SK-N-SH (cell line): Measurements from ENCODE around the gene SLC25A46. TPM values are rescaled to one million over a fixed set of nuclear protein-coding genes. Genes with fewer than 3 reads are reported as not detected.
A peak's percentile ranks its signal among the peaks of the same experiment; 100 is the strongest.

ENCODE experiments used
- CTCF ChIA-PET: fragments of 300-600, 350-600 bp; formaldehyde crosslinking; extraction: SDS; loops from one replicate; lab custom pipeline; 2021; lab: Yijun Ruan, JAX
- POLR2A ChIA-PET: fragments of 350-600 bp; sonication (Branson Sonifier 250); formaldehyde crosslinking; extraction: SDS; loops from one replicate; lab custom pipeline; 2020; ENCODE audit warnings: antibody characterized with exemption, inconsistent platforms; lab: Yijun Ruan, JAX
- DNase-seq: peaks from one replicate; pipeline ENCODE4 v3.0.0; 2012
- H2AFZ ChIP-seq: fragments of 200-600 bp; sonication (generic); 2 replicates; pipeline ENCODE4 v1.8.1; 2016; ENCODE audit warnings: antibody characterized with exemption, mild to moderate bottlenecking, low read depth
- H3F3A ChIP-seq: fragments of 200-600 bp; sonication (generic); replicated peaks from 2 replicates; pipeline ENCODE3; 2016; ENCODE audit warnings: antibody characterized with exemption, mild to moderate bottlenecking; ENCODE audit not compliant: insufficient read depth
- H3K27ac ChIP-seq, 2 experiments: fragments of 200-500 bp in 1 of 2; fragments of 200-600 bp in 1 of 2; sonication (Bioruptor generic) in 1 of 2; sonication (generic), shearing (Covaris generic) in 1 of 2; 2 replicates each; pipeline versions ENCODE4 v1.5.1 to v1.6.1; 2014 to 2016; ENCODE audit warnings: low read depth in 2 of 2, inconsistent platforms in 1 of 2, low read length in 1 of 2, mild to moderate bottlenecking in 1 of 2, mixed read lengths in 1 of 2
- H3K27me3 ChIP-seq: fragments of 200-600 bp; sonication (generic), shearing (Covaris generic); 2 replicates; pipeline ENCODE4 v1.6.1; 2016; ENCODE audit warnings: mixed run types; ENCODE audit not compliant: insufficient read depth
- H3K36me3 ChIP-seq, 2 experiments: fragments of 200-500 bp in 1 of 2; fragments of 200-600 bp in 1 of 2; sonication (Bioruptor generic) in 1 of 2; sonication (generic) in 1 of 2; replicated peaks in 1 of 2; 2 replicates each; pipeline versions ENCODE3 to v1.5.1; 2014 to 2016; ENCODE audit warnings: low read length in 1 of 2, mild to moderate bottlenecking in 1 of 2; ENCODE audit not compliant: insufficient read depth in 2 of 2, control insufficient read depth in 1 of 2
- H3K4me1 ChIP-seq, 2 experiments: fragments of 200-500 bp in 1 of 2; fragments of 200-600 bp in 1 of 2; sonication (Bioruptor generic) in 1 of 2; sonication (generic), shearing (Covaris generic) in 1 of 2; 2 replicates each; pipeline versions ENCODE4 v1.5.1 to v1.6.1; 2014 to 2016; ENCODE audit warnings: low read depth in 1 of 2, low read length in 1 of 2, mixed run types in 1 of 2; ENCODE audit not compliant: insufficient read depth in 2 of 2, control insufficient read depth in 1 of 2
- H3K4me2 ChIP-seq: fragments of 200-600 bp; sonication (generic), shearing (Covaris generic); 2 replicates; pipeline ENCODE4 v1.6.1; 2017; ENCODE audit warnings: mixed run types
- H3K4me3 ChIP-seq, 2 experiments: fragments of 200-500 bp in 1 of 2; fragments of 200-600 bp in 1 of 2; sonication (Bioruptor generic) in 1 of 2; sonication (generic), shearing (Covaris generic) in 1 of 2; 2 replicates each; pipeline versions ENCODE4 v1.5.1 to v1.8.1; 2014 to 2016; ENCODE audit warnings: low read depth in 2 of 2, inconsistent platforms in 1 of 2, low read length in 1 of 2, mild to moderate bottlenecking in 1 of 2, mixed read lengths in 1 of 2, moderate library complexity in 1 of 2
- H3K79me2 ChIP-seq: fragments of 200-600 bp; sonication (generic); 2 replicates; pipeline ENCODE4 v1.8.1; 2017; ENCODE audit warnings: mild to moderate bottlenecking; ENCODE audit not compliant: insufficient read depth
- H3K9ac ChIP-seq: fragments of 200-600 bp; sonication (generic); 2 replicates; pipeline ENCODE4 v1.6.1; 2017; ENCODE audit warnings: mixed run types
- H3K9me2 ChIP-seq: fragments of 200-600 bp; sonication (generic); 2 replicates; pipeline ENCODE4 v1.6.1; 2017; ENCODE audit warnings: mixed run types
- H3K9me3 ChIP-seq: fragments of 200-600 bp; sonication (generic); 2 replicates; pipeline ENCODE4 v1.6.1; 2017; ENCODE audit warnings: mixed run types, mild to moderate bottlenecking, moderate library complexity
- H4K20me1 ChIP-seq: fragments of 200-600 bp; sonication (generic); 2 replicates; pipeline ENCODE4 v1.6.1; 2017; ENCODE audit warnings: mild to moderate bottlenecking, mixed run types; ENCODE audit not compliant: insufficient read depth
- FOXJ3 ChIP-seq: sonication (generic); formaldehyde crosslinking; IDR thresholded peaks from 2 replicates; pipeline ENCODE4 v1.5.1; 2020; ENCODE audit warnings: mild to moderate bottlenecking, missing genetic modification reagents
- FOXM1 ChIP-seq: IDR thresholded peaks from 2 replicates; pipeline ENCODE4 v1.4.0; 2012; ENCODE audit warnings: low read depth, mild to moderate bottlenecking
- GABPA ChIP-seq: IDR thresholded peaks from 2 replicates; pipeline ENCODE4 v1.4.0; 2012; ENCODE audit warnings: low read depth, mild to moderate bottlenecking
- GATA2 ChIP-seq: sonication (generic); formaldehyde crosslinking; IDR thresholded peaks from 2 replicates; pipeline ENCODE4 v1.5.0; 2020; ENCODE audit warnings: mild to moderate bottlenecking, missing genetic modification reagents
- JUND ChIP-seq: IDR thresholded peaks from 2 replicates; pipeline ENCODE4 v1.4.0; 2012
- NFIC ChIP-seq: IDR thresholded peaks from 2 replicates; pipeline ENCODE4 v1.4.0; 2012; ENCODE audit warnings: borderline replicate concordance
- RAD21 ChIP-seq: IDR thresholded peaks from 2 replicates; pipeline ENCODE4 v1.6.1; 2012; ENCODE audit warnings: mild to moderate bottlenecking, low read length
- RFX5 ChIP-seq: IDR thresholded peaks from 2 replicates; pipeline ENCODE4 v1.6.1; 2012; ENCODE audit warnings: mild to moderate bottlenecking, improper control_type of control experiment, low read length
- TAF1 ChIP-seq: IDR thresholded peaks from 2 replicates; pipeline ENCODE4 v1.6.1; 2012; ENCODE audit warnings: low read depth, mild to moderate bottlenecking, low read length, moderate library complexity, borderline replicate concordance
- TCF12 ChIP-seq: IDR thresholded peaks from 2 replicates; pipeline ENCODE4 v1.4.0; 2012
- TEAD4 ChIP-seq: IDR thresholded peaks from 2 replicates; pipeline ENCODE4 v1.4.0; 2012; ENCODE audit warnings: mild to moderate bottlenecking, borderline replicate concordance; ENCODE audit not compliant: insufficient read depth
- WGBS: methylation state at CpG from one replicate; pipeline ENCODE4 v1.1.6; 2017; ENCODE audit warnings: low lambda C conversion rate; 5-methylcytosine and 5-hydroxymethylcytosine counted together
- polyA plus RNA-seq, 3 experiments: library from polyadenylated mRNA; depleted of rRNA; stranded (reverse); fragments of >200 nt; gene quantifications; 2 replicates each; pipeline ENCODE4 v1.2.3, GENCODE V29; 2012
- TF ChIP-seq, protein P1 (sequence below): IDR thresholded peaks from 2 replicates; pipeline ENCODE4 v1.4.0; 2012; ENCODE audit warnings: low read depth, borderline replicate concordance
- TF ChIP-seq, protein P2 (sequence below): fragments of 150-350 bp; IDR thresholded peaks from 2 replicates; pipeline ENCODE4 v1.6.1; 2017; ENCODE audit warnings: antibody characterized with exemption, low read length, low read depth, borderline replicate concordance
- TF ChIP-seq, protein P3 (sequence below): IDR thresholded peaks from 2 replicates; pipeline ENCODE4 v1.4.0; 2012; ENCODE audit warnings: low read depth, borderline replicate concordance
- TF ChIP-seq, protein P4 (sequence below): IDR thresholded peaks from 2 replicates; pipeline ENCODE4 v1.6.1; 2012; ENCODE audit warnings: mild to moderate bottlenecking, low read depth, low read length, moderate library complexity

SLC25A46 gene
- polyA plus RNA-seq, 1 of the 3 experiments (the other 2 are of a cell fraction): 15.7 TPM

DNA sequence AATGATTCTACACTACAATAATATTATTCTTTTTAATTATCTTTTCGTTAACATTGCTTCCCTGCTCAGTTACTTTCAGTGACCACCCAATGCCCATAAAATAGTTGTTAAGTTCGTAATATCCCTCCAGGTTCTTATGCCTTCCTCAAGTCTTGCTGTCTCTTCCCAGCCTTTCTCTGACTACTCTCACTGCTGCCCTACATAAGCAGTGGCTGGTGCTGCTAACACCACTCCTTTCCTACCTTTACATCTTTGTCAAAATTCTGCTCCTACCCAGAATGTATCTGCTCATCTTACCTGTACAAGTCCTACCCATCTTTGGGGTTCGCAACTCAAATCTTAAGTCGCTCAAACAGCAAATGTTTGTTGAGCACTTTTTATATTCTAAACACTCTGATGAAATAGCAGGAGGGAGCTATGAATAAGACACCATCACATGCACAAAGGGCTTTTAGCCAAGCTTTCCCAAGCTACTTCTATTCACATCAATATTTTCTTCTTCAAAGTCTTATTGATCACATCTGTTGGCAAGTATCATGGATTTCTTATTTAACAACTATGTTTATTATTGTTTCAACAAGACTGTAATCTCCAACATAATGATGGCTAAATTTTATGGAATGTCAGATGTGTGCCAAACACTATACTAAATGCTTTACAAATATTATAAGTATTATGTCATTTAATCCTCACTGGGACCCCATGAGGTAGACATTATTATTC lies 29.5 kb downstream of the SLC25A46 start:
- CTCF ChIA-PET: interaction anchor here (2.5 kb wide), 1 partner anchor 12 kb away, joined by 15 read pairs; no protein-coding TSS in a partner anchor

DNA sequence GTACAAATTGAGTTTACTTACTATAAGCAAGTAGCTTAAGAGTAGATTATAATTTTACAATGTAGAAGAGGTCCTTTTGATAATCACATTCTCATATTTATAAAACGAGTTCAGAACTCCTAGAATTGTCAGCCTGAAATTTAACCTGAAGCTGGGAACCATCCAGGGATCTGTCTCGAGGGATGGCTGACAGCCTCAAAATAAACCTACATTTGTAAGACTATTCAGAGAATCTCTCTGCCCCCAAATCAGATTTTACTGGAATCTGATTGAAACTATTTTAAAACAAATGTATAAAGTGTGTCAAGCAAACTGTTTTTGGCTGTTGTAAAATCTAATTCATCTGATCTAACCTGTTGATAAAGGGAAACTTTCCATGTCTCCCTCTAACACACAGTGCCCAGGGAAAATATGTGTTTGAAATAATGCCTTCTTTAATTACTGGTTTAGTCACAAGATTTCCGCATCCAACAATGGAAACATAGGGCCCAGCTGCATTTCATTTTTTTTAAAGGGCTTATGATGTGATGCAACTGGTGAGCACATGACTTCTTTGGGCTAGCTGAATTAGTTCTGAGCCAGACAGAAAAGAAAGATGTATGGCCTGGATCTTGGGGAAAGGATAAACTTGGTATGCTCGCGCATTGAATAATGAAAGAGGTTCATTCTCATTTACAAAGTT lies 30.3 kb downstream of the SLC25A46 start:
- Histone ChIP-seq H3K9me2 (no peaks in the 10 kb centered on the region), H3F3A (no peaks in the 10 kb centered on the region), H3K9ac (no peak overlapping the region), H3K27me3 (no peaks in the 10 kb centered on the region), H3K4me1 (peaks cover 0 to 14% of the 10 kb centered on the region in 2 experiments; a peak in 1 of 4 replicates), H3K27ac (peak overlapping the region; percentile 60 to 72; a peak in 3 of 4 replicates), H3K4me3 (no peak overlapping the region), H3K4me2 (no peak overlapping the region), H3K79me2 (no peaks in the 10 kb centered on the region), H3K36me3 (peaks cover 0 to 6% of the 10 kb centered on the region in 2 experiments), H3K9me3 (no peaks in the 10 kb centered on the region; the same call in 1 of the 2 replicates), H2AFZ (0 out of 2 replicates have a peak overlapping the region, but pooled peaks have one; percentile 38), H4K20me1 (no peaks in the 10 kb centered on the region)
- POLR2A ChIA-PET: no interaction called here
- 46% methylated on average over 5 of the region's 5 CpGs for WGBS
- no peak for DNase-seq
- CTCF ChIA-PET: no interaction called here
- TF ChIP-seq FOXM1: no peak
- TF ChIP-seq RAD21: no peak
- TF ChIP-seq RFX5: no peak
- no peak for TF ChIP-seq TEAD4
- TF ChIP-seq JUND: no peak
- 0 out of 2 replicates have a peak, but pooled peaks have one; percentile 5 for TF ChIP-seq NFIC
- TF ChIP-seq GATA2 (CRISPR knock-in tag): no peak
- no peak for TF ChIP-seq TAF1
- TF ChIP-seq TCF12: peak; percentile 56
- TF ChIP-seq, protein P1, sequence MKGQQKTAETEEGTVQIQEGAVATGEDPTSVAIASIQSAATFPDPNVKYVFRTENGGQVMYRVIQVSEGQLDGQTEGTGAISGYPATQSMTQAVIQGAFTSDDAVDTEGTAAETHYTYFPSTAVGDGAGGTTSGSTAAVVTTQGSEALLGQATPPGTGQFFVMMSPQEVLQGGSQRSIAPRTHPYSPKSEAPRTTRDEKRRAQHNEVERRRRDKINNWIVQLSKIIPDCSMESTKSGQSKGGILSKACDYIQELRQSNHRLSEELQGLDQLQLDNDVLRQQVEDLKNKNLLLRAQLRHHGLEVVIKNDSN: peak; percentile 57; the same call in 1 of the 2 replicates
- TF ChIP-seq, protein P2, sequence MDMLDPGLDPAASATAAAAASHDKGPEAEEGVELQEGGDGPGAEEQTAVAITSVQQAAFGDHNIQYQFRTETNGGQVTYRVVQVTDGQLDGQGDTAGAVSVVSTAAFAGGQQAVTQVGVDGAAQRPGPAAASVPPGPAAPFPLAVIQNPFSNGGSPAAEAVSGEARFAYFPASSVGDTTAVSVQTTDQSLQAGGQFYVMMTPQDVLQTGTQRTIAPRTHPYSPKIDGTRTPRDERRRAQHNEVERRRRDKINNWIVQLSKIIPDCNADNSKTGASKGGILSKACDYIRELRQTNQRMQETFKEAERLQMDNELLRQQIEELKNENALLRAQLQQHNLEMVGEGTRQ: no peak
- no peak for TF ChIP-seq FOXJ3 (CRISPR knock-in tag)
- no peak for TF ChIP-seq GABPA

More for the DNA sequence above, 29.5 kb downstream of the SLC25A46 start:
- Histone ChIP-seq H3K36me3 (peaks cover 4 to 9% of the 10 kb centered on the region in 2 experiments), H3K9me2 (no peaks in the 10 kb centered on the region), H3K27ac (peak overlapping the region; percentile 27 to 72; a peak in 3 of 4 replicates), H3K79me2 (no peaks in the 10 kb centered on the region), H4K20me1 (no peaks in the 10 kb centered on the region), H3K9ac (no peak overlapping the region), H3K4me2 (no peak overlapping the region), H2AFZ (no peak overlapping the region), H3K4me1 (peaks cover 0 to 14% of the 10 kb centered on the region in 2 experiments; a peak in 1 of 4 replicates), H3K4me3 (no peak overlapping the region), H3K27me3 (no peaks in the 10 kb centered on the region), H3K9me3 (no peaks in the 10 kb centered on the region; the same call in 1 of the 2 replicates), H3F3A (no peaks in the 10 kb centered on the region)
- DNase-seq: no peak
- TF ChIP-seq, protein P3, sequence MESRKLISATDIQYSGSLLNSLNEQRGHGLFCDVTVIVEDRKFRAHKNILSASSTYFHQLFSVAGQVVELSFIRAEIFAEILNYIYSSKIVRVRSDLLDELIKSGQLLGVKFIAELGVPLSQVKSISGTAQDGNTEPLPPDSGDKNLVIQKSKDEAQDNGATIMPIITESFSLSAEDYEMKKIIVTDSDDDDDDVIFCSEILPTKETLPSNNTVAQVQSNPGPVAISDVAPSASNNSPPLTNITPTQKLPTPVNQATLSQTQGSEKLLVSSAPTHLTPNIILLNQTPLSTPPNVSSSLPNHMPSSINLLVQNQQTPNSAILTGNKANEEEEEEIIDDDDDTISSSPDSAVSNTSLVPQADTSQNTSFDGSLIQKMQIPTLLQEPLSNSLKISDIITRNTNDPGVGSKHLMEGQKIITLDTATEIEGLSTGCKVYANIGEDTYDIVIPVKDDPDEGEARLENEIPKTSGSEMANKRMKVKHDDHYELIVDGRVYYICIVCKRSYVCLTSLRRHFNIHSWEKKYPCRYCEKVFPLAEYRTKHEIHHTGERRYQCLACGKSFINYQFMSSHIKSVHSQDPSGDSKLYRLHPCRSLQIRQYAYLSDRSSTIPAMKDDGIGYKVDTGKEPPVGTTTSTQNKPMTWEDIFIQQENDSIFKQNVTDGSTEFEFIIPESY: no peak
- TF ChIP-seq, protein P4, sequence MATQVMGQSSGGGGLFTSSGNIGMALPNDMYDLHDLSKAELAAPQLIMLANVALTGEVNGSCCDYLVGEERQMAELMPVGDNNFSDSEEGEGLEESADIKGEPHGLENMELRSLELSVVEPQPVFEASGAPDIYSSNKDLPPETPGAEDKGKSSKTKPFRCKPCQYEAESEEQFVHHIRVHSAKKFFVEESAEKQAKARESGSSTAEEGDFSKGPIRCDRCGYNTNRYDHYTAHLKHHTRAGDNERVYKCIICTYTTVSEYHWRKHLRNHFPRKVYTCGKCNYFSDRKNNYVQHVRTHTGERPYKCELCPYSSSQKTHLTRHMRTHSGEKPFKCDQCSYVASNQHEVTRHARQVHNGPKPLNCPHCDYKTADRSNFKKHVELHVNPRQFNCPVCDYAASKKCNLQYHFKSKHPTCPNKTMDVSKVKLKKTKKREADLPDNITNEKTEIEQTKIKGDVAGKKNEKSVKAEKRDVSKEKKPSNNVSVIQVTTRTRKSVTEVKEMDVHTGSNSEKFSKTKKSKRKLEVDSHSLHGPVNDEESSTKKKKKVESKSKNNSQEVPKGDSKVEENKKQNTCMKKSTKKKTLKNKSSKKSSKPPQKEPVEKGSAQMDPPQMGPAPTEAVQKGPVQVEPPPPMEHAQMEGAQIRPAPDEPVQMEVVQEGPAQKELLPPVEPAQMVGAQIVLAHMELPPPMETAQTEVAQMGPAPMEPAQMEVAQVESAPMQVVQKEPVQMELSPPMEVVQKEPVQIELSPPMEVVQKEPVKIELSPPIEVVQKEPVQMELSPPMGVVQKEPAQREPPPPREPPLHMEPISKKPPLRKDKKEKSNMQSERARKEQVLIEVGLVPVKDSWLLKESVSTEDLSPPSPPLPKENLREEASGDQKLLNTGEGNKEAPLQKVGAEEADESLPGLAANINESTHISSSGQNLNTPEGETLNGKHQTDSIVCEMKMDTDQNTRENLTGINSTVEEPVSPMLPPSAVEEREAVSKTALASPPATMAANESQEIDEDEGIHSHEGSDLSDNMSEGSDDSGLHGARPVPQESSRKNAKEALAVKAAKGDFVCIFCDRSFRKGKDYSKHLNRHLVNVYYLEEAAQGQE: no peak
- 77% methylated on average over 4 of the region's 4 CpGs for WGBS
- POLR2A ChIA-PET: no interaction called here
